Right renal pelvis (tissue), 4 donors: Measurements from ENCODE around the gene DCBLD2. TPM values are rescaled to one million over a fixed set of nuclear protein-coding genes. Genes with fewer than 3 reads are reported as not detected.
"Not testable (repeated sequence)": the region's sequence is repeated elsewhere in the genome, so short reads cannot be mapped to it uniquely, and the experiment has no call there.

Source experiments
- DNase-seq, 4 donors: peaks; one replicate each; pipeline ENCODE4 v3.0.0-alpha.2; 2013; ENCODE audit warnings: low read depth in 4 of 4, low spot score in 3 of 4, missing footprints in 1 of 4
- polyA plus RNA-seq, 4 donors: library from polyadenylated mRNA; unstranded; fragments of 120-200 nt; gene quantifications; one replicate each; pipeline ENCODE4 v1.2.1, GENCODE V29; 2013; ENCODE audit not compliant: insufficient read length in 4 of 4

The DCBLD2 gene
- polyA plus RNA-seq, 4 donors, result 42.8 to 57.7 (median 53.0) TPM

- no peak for DNase-seq
Measured at GRCh38 chr3:98892263-98892662, 9.2 kb downstream of the DCBLD2 start.

- DNase-seq, result no peak
Measured at GRCh38 chr3:98890965-98891910, 10.3 kb downstream of the DCBLD2 start.

- no peak for DNase-seq
Measured at GRCh38 chr3:98890181-98890835, 11.2 kb downstream of the DCBLD2 start.

GRCh38 chr3:98887684-98888083 is 13.8 kb downstream of the DCBLD2 start:
- DNase-seq, result no peak

- DNase-seq, result no peak
Measured at GRCh38 chr3:98886525-98886924, 15.0 kb downstream of the DCBLD2 start.

- DNase-seq, result no peak
Measured at GRCh38 chr3:98885851-98886250, 15.6 kb downstream of the DCBLD2 start.

- DNase-seq, result no peak
Measured at GRCh38 chr3:98884675-98885371, 16.7 kb downstream of the DCBLD2 start.

GRCh38 chr3:98882614-98883333 is 18.7 kb downstream of the DCBLD2 start:
- DNase-seq, result not testable (repeated sequence)

GRCh38 chr3:98877132-98877531 is 24.4 kb downstream of the DCBLD2 start:
- DNase-seq, result no peak

GRCh38 chr3:98875535-98875934 is 26.0 kb downstream of the DCBLD2 start:
- DNase-seq, result no peak

GRCh38 chr3:98874602-98875249 is 26.8 kb downstream of the DCBLD2 start:
- no peak for DNase-seq

- DNase-seq, result no peak
Measured at GRCh38 chr3:98869391-98869790, 32.1 kb downstream of the DCBLD2 start.

- not testable (repeated sequence) for DNase-seq
Measured at GRCh38 chr3:98857971-98858370, 43.5 kb downstream of the DCBLD2 start.

GRCh38 chr3:98857258-98857657 is 44.2 kb downstream of the DCBLD2 start:
- DNase-seq, result not testable (repeated sequence)

GRCh38 chr3:98856724-98857123 is 44.8 kb downstream of the DCBLD2 start:
- no peak for DNase-seq

GRCh38 chr3:98855806-98856400 is 45.6 kb downstream of the DCBLD2 start:
- DNase-seq, result no peak

- DNase-seq, result no peak
Measured at GRCh38 chr3:98848108-98848507, 53.4 kb downstream of the DCBLD2 start.

- no peak for DNase-seq
Measured at GRCh38 chr3:98846101-98846500, 55.4 kb downstream of the DCBLD2 start.

GRCh38 chr3:98843266-98843959 is 58.1 kb downstream of the DCBLD2 start:
- no peak for DNase-seq
